Measurements from ENCODE around the gene CYFIP2. TPM values are rescaled to one million over a fixed set of nuclear protein-coding genes. Genes with fewer than 3 reads are reported as not detected.

The CYFIP2 gene
- total and polyA plus RNA-seq, 2 of the 13 experiments (the other 11 are each of a cell fraction or from before 2014, with no cell fraction given) = 22.6 to 30.3 TPM

DNA sequence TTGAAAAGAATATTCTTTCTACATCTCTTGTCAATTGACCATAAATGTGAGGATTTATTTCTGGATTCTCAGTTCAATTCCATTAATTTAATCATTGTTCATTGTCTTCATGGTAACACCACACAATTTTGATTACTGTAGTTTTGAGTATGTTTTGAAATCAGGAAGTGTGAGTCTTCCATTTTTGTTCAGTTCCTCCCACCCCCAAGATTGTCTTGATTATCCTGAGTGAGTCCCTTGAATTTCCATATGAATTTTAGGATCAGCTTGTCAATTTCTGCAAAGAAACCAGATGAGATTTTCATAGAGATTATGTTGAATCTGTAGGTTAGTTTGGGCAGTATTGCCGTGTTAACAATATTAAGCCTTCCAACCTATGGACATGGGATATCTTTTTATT, 9.5 kb downstream of the CYFIP2 start:
- ATAC-seq (no peak), DNase-seq (ENCODE audit: low spot score) (no peak), FAIRE-seq (no peak)
- Histone ChIP-seq H4K20me1 (ENCODE audit: insufficient read depth, low read length) (no peaks in the 10 kb centered on the region), H3K27ac (ENCODE audit: extremely low read length, insufficient read depth, low read length) (no peak overlapping the region), H3K9me3 (ENCODE audit: low read length) (no peaks in the 10 kb centered on the region), H3K36me3 (replicated peaks in 1 of 2; ENCODE audit: control insufficient read depth in 1 of 2, insufficient read depth in 2 of 2, low read length in 2 of 2) (no peaks in the 10 kb centered on the region), H3K4me1 (ENCODE audit: insufficient read depth, low read length) (peaks cover 14% of the 10 kb centered on the region; the same call in 1 of the 2 replicates), H3K9ac (ENCODE audit: insufficient read depth, low read depth, low read length) (no peak overlapping the region), H3K27me3 (ENCODE audit: control insufficient read depth in 1 of 2, insufficient read depth in 2 of 2, low read length in 2 of 2) (no peaks in the 10 kb centered on the region), H3K79me2 (ENCODE audit: insufficient read depth, low read length) (peaks cover 29% of the 10 kb centered on the region), H3K4me2 (ENCODE audit: low read depth, low read length) (no peak overlapping the region), H2AFZ (ENCODE audit: low read length) (no peak overlapping the region), H3K4me3 (replicated peaks in 1 of 3; ENCODE audit: insufficient read depth in 1 of 3, low read depth in 2 of 3, low read length in 3 of 3) (no peak overlapping the region)
- in situ Hi-C loops (cut with HindIII; ENCODE audit: extremely low pct_ligation_motif_present, low pct_unique_long_range_greater_than_20kb) (no loop called here), intact Hi-C loops (cut with micrococcal nuclease; ENCODE audit: unreplicated experiment) (no loop called here)
- CTCF ChIA-PET (ENCODE audit: low intra/inter-chr PET ratio, low total read pairs) = no interaction called here
- POLR2A ChIA-PET = no interaction called here
- no TSS peak for BruUV-seq (replicated peaks)
- WGBS (ENCODE audit: low lambda C conversion rate) = 96% methylated on average over 1 of the region's 1 CpG
- TF ChIP-seq NFE2L1 (CRISPR knock-in tag; IDR thresholded peaks at IDR 0.05; ENCODE audit: borderline replicate concordance) (no peak), PAXIP1 (CRISPR knock-in tag; conservative IDR thresholded peaks at IDR 0.05) (no peak), SAP130 (CRISPR knock-in tag; IDR thresholded peaks at IDR 0.05; ENCODE audit: low read depth) (no peak), ZNF180 (CRISPR knock-in tag; IDR thresholded peaks at IDR 0.05; ENCODE audit: borderline replicate concordance, low read depth) (no peak), NFIB (CRISPR knock-in tag; IDR thresholded peaks at IDR 0.05; ENCODE audit: borderline replicate concordance) (no peak), IKZF4 (CRISPR knock-in tag; IDR thresholded peaks at IDR 0.05; ENCODE audit: borderline replicate concordance, low read depth, not compliant biosample characterization) (no peak), GFI1 (CRISPR knock-in tag; IDR thresholded peaks at IDR 0.05; ENCODE audit: borderline replicate concordance) (no peak), JUNB (CRISPR knock-in tag; IDR thresholded peaks at IDR 0.05; ENCODE audit: borderline replicate concordance) (no peak), NAIF1 (CRISPR knock-in tag; IDR thresholded peaks at IDR 0.05; ENCODE audit: borderline replicate concordance) (no peak), SP4 (CRISPR knock-in tag; IDR thresholded peaks at IDR 0.05) (no peak), SNAI1 (CRISPR knock-in tag; IDR thresholded peaks at IDR 0.05; ENCODE audit: borderline replicate concordance) (no peak), POLR2AphosphoS5 (IDR thresholded peaks at IDR 0.05; ENCODE audit: low read depth, low read length) (no peak)
- TF ChIP-seq, protein P1, sequence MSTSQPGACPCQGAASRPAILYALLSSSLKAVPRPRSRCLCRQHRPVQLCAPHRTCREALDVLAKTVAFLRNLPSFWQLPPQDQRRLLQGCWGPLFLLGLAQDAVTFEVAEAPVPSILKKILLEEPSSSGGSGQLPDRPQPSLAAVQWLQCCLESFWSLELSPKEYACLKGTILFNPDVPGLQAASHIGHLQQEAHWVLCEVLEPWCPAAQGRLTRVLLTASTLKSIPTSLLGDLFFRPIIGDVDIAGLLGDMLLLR (CRISPR knock-in tag; IDR thresholded peaks at IDR 0.05) = no peak
